Right lobe of liver (tissue), 4 donors: ENCODE results near the gene TADA2B.

Source experiments
- CTCF ChIP-seq, 4 donors: fragments of 200-600 bp in 3 of 4; fragments of 450-650 bp in 1 of 4; IDR thresholded peaks; one replicate each; pipeline versions ENCODE4 v1.5.1 to v1.8.0; 2016 to 2022; ENCODE audit warnings: antibody characterized with exemption in 4 of 4, mild to moderate bottlenecking in 2 of 4
- POLR2A ChIP-seq: fragments of 450-650 bp; IDR thresholded peaks from one replicate; pipeline ENCODE4 v1.6.1; 2017; ENCODE audit warnings: antibody characterized with exemption, mild to moderate bottlenecking
- donor health status: DM: no; HTN: no; CAD: no.
- donor health status: DM: no; HTN: no; CAD: no.
- donor health status: DM: no; HTN: yes; CAD: no.

- TF ChIP-seq CTCF (IDR thresholded peaks at IDR 0.05) (no peak), POLR2A (no peak)
Observed at GRCh38 chr4:7076696-7077082, 33.5 kb downstream of the TADA2B start.
